GM19099 (cell line): Measurements from ENCODE around the gene RLN3.

Experiments
- POLR2A ChIP-seq: IDR thresholded peaks from 3 replicates; pipeline ENCODE4 v1.6.1; 2011; ENCODE audit warnings: low read depth; ENCODE audit not compliant: insufficient read length; ENCODE audit errors: extremely low read depth

The RLN3 gene, protein sequence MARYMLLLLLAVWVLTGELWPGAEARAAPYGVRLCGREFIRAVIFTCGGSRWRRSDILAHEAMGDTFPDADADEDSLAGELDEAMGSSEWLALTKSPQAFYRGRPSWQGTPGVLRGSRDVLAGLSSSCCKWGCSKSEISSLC

DNA sequence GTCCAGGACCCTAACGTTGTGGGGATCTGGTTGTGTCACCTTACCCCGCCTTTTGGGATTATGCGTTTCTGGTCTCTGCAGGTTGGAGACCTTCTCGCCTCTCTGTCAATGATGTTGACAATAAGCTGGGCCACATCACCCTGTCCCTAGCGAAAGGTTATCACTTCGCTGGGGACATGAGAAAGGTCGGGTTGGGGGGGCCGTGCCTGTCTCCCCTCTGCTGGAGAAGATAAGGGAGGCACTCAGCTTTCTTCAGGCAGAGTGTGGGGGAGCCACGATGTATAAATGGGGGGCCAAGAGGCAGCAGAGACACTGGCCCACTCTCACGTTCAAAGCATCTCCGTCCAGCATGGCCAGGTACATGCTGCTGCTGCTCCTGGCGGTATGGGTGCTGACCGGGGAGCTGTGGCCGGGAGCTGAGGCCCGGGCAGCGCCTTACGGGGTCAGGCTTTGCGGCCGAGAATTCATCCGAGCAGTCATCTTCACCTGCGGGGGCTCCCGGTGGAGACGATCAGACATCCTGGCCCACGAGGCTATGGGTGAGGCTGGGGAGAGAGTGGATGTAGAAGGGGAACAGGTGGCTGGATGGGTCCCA, at the start of gene RLN3:
Gene RLN3 (plus strand): TSS at position 293 of the 595 bp plus-strand sequence. CDS start 57 bp downstream, at position 350.
- no peak for TF ChIP-seq POLR2A

DNA sequence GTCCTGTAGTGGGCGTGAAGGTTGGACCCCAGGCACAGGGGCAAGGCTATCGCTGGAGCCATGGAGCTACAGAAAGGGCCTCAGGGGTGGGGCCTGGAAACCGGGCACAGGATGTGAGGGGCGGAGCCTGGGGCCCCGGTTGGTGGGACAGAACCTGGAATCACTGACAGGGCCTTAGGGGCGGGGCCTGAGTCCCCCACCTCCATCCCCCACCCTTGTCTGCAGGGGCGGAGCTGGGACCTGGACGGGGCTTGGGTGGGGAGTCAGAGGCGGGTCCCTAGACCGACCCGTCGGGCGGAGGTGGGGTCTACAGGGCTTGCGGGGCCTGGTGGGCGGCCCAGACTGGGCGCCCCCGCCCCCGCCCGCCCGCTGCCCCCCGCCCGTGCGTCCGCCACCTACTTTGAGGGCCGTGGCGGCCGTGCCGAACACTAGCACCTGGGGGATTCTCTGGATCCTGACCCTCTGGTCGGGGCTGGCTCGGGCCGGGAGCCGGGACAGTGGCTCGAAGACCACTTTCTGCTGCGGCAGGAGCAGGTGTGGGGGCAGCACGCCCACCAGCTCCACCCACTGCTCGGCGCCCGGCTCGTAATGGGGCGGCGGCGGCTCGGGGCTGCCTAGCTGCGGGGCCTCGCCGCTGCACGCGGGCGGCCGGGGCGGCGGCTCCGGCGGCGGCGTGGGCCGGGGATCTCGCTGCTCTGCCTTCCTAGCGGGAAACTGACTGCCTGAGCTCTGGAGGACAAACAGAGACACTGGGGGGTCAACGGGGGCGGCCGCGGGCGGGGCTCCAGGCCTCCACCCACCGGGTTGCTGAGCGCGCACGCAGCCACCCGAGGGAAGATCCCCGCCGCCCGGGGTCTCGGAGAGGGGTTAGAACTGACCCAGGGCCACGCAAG, 49.4 kb upstream of the RLN3 start:
- no peak for TF ChIP-seq POLR2A

DNA sequence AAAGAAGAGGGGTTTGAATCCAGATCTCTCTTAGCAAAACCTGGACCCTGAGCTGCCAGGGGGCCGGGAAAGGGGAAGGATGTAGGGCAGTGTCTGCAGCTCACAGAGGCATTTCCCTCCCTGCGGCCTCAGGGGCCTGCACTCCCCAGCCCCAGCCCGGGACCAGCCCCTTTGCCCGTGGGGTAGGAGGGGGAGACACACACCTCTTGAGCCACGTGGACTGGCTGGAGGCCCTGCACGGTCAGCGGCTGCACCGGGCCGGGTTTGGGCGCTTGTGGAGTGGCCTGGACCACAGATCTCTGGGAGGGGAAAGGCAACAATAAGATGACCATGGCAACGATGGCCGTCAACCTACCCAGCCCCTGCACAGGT, 48.7 kb upstream of the RLN3 start:
- TF ChIP-seq POLR2A = no peak

DNA sequence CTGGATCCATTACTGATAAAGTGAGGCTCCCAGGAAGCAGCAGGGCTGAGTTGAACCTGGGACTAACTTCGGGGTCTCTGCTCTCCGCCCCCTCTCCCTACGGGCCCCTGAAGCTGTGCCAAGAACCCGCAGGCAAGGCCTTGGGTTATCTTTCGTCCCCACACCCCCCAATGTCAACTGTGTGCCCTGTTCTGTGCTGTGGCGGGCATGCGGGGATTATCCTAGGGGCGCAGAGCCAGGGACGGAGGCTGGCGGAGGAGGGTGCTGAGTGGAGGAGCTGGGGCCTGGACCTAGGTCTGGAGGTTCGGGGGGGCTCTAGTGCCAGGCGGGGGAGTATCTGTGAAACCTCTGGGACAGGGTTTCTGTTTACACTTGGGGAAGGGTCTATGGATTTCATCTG, 48.3 kb upstream of the RLN3 start:
- no peak for TF ChIP-seq POLR2A

DNA sequence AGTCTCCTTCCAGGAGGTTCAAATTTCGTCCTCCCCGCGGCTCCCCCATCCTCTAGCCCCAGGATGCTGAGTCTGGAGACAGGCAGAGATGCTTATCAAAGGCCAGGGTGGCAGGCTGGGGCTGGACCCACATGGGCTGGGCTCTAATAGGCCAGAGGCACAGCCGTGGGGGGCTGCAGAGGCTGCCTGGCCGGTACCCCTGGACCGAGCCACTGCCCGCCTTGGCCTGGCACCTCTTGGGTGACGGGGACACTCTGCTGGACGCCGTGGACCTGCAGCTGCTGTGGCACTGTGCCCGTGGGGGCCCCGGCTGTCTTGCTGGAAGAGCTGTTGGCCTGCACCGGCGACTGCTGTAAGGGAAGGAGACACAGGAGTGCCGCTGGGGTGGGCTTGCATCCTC, 47.6 kb upstream of the RLN3 start:
- TF ChIP-seq POLR2A = no peak

DNA sequence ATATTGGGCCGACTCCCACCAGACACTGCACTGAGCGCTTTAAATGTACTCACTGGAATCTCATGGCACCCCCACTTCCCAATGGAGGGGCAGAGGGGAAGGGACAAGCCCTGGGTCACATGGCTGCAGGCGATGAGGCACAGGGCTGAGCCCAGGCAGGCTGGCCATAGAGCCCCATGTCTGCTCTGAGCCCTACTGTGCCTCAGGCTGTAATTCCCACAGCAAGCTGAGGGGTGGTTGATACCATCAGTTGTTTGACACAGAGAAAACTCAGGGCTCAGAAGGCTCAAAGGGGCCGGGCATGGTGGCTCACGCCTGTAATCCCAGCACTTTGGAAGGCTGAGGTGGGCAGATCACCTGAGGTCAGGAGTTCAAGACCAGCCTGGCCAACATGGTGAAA, 46.9 kb upstream of the RLN3 start:
- no peak for TF ChIP-seq POLR2A

DNA sequence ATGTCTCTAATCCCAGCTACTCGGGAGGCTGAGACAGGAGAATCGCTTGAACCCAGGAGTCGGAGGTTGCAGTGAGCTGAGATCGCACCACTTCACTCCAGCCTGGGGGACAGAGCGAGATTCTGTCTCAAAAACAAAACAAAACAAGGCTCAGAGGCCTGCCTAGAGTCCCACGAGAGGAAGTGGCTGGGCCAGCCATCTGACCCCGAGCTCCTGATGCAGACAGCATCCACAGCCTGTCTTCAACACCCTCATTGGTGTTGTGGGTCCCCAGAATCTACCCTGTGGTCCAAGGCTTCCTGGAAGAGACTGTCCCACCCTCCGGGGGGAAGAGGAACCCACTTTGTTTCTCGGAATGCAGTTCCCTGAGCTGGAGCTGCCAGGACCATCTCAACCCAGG, 46.5 kb upstream of the RLN3 start:
- TF ChIP-seq POLR2A = no peak

DNA sequence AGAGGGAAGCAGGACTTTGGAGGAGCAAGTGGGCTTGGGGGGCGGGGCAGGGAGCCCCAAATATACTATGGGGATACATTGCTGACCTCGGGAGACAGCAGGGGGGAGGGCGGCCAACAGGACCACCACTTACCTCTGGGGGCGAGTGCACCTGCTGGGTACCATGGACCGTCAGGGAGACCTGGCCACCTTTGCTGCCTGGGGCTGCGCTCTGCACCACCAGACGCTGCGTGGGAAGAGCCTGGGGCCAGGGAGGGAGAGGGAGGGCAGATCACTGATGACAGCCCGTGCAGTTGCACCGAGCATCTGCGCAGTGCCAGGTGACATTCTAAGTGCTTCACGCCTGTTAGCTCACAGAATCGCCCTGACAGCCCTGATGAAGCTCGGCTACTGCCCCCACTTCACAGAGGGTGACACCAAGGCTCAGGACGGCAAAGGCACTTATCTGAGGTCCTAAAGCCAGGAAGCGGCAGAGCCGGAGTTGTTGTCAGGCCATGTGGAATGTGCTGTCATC, 45.9 kb upstream of the RLN3 start:
- TF ChIP-seq POLR2A = no peak

DNA sequence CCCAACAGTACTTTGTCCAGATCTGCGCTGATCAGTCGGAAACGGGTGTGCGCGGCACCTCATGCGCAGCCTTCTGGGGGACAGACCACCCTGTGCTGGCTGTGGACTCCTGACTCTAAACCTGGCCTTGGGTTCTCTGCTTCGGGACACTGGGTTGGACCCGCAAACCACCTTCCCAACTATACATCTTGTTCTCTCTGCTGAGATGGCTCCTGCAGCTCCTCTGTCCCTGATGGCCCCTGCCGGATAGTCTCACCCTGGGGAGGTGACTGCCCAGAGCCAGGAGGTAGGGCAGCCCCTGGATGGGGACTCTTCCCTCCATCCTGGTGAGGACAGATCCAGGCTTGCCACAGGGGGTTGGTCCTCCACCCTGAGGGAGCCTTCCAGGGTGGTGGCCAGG, 45.2 kb upstream of the RLN3 start:
- no peak for TF ChIP-seq POLR2A

DNA sequence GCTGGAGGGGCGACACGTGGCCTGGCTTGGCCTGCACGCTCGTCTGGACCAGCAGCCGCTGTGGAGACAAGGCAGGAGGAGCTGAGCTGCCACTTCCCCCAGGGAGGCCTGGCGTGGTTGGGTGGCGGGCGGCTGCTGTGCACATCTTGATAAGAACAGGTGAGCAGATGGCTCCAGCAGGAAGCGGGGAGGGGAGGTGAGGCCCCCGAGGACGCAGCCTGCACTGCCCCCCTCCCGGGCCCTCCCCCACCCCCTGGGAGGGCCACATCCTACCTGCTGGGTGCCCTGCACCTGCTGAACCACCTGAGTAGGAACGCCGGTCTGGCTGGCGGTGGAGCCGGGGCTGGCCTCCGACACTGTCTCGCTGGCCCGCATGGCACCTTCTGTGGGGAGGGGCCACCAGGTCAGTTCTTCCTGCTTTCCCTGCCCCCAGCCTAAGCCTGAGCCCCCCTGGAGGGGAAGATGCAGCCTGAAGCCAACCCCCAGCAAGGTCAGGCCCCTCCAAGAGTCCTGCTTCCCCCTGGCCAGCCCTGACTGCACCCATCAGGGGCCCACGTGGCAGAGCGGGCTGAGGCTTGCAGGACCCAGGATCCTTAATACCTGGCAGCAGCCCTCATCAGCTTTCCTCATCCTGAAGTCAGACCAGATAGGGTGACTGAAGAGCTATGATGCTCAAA, 44.6 kb upstream of the RLN3 start:
- TF ChIP-seq POLR2A = no peak

DNA sequence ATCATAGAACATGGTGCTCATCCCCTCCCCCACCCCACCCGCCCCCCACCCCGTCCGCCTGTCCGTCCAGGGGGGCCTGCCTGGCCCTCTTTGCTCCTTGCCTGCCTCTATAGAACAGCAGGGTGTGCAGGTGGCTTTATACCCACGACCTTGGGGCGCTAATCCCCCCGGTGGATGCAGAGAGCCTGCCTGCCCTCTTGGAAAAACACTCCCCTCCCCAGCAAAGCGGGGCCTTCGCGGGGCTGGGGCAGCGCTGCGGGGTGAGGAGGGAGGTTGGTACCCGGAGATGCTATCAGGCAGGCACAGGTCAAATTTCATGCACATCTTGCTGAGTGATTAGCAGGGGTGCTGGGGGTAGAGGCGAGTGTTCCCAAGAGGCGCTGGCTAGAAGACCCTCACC, 43.8 kb upstream of the RLN3 start:
- no peak for TF ChIP-seq POLR2A

DNA sequence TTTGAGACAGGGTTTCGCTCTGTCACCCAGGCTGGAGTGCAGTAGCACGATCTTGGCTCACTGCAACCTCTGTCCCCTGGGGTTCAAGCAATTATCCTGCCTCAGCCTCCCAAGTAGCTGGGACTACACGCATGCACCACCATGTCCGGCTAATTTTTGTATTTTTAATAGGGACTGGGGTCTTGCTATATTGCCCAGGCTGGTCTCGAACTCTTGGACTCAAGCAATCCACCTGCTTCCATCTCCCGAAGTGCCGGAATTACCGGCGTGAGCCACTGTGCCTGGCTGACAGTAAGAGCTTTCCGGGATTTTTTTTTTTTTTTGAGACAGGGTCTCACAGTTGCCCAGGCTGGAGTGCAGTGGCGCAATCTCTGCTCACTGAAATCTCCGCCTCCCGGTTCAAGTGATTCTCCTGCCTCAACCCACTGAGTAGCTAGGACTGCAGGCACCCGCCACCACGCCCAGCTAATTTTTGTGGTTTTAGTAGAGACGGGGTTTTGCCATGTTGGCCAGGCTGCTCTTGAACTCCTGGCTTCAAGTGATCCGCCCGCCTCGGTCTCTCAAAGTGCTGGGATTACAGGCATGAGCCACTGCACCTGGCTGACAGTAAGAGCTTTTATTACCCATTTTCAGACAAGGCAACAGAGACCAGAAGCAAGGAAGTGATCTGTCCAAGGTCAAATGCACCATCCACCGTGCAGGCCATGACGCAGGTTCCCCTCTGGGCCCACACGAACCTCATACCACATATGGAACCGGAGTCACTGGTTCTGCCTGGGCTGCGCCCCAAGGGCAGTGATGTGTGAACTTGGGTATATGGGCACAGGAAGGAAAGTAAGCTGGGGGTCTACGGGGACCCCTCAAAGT, 42.8 kb upstream of the RLN3 start:
- TF ChIP-seq POLR2A = no peak

DNA sequence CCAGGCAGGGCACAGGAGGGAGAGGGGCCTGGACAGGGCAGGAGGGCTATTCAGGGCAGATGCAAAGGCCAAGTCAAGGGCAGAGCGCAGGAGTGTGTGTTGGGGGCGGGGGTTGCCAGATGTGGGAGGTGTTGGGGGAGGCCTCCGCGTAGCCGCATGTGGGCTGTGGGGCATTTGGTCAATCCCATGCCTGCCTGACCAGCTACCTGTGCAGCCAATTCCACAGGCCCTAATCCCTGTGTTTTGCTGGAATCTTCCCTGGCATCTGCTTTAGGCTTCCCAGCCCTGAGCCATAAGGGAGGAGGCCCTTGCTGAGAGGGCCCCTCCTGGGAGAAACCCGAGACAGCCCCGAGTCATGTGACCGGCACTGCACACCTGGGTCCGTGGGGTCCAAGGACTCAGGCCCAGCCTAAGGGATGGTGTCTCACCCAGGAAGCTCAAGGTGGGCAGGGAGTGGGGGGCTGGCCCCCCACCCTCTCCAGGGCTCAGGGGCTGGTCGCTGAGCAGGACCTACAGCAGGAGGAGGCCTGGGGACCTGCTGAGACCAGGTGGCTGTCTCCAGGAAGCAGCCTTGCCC, 42.1 kb upstream of the RLN3 start:
- no peak for TF ChIP-seq POLR2A

DNA sequence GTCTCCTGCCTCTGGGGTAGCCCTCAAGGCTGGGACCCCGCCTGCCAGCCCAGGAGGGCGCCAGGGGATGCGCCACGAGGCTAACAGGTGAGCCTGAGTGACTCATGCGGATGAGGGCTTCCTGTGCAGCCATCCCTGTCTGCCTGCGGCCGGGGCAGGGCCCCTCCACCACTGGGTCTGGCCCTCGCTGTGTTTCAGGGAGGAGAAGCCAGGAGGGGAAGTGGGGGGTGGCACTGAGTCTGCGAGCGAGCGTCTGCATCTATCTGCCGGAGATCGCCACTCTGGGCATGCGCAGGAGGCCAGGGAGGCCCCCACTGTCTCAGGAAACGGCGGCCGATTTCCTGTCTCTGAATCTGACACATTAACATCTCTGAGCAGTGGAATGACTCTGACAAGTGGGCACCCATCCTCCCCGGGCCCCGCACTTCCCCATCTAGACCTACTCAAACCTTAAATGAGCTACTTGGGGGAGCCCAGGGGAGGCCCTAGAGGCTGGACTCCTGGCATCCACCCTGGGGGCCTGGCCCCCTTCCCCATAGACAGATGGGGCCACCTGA, 41.5 kb upstream of the RLN3 start:
- TF ChIP-seq POLR2A = peak; percentile 53
